GM23338 (cell line): ENCODE data around the gene FBXO34. TPM values are rescaled to one million over a fixed set of nuclear protein-coding genes. Genes with fewer than 3 reads are reported as not detected.

ENCODE experiments used
- ATAC-seq: fragments of 200-7000 bp; cut with Tn5 transposase; 3 replicates; pipeline ENCODE4 v1.9.1; 2020
- DNase-seq: peaks from one replicate; pipeline ENCODE4 v3.0.0-alpha.2; 2015; ENCODE audit warnings: low spot score
- H2AFZ ChIP-seq: fragments of 200-600 bp; sonication (generic); 2 replicates; pipeline ENCODE4 v1.8.0; 2016; ENCODE audit warnings: antibody characterized with exemption, mild to moderate bottlenecking, moderate library complexity
- H3F3A ChIP-seq: fragments of 200-600 bp; sonication (generic); replicated peaks from 2 replicates; pipeline ENCODE4 v1.8.0; 2017; ENCODE audit warnings: antibody characterized with exemption, mixed run types, low read depth
- H3K27ac ChIP-seq: fragments of 200-600 bp; sonication (generic); 2 replicates; pipeline ENCODE4 v1.6.1; 2016; ENCODE audit warnings: low read depth
- H3K27me3 ChIP-seq: fragments of 200-600 bp; sonication (generic); 2 replicates; pipeline ENCODE4 v1.8.0; 2016; ENCODE audit warnings: mild to moderate bottlenecking, mixed run types, moderate library complexity; ENCODE audit not compliant: insufficient read depth
- H3K36me3 ChIP-seq: fragments of 200-600 bp; sonication (generic); 2 replicates; pipeline ENCODE4 v1.8.0; 2016; ENCODE audit warnings: mild to moderate bottlenecking; ENCODE audit not compliant: insufficient read depth
- H3K4me1 ChIP-seq: fragments of 200-600 bp; sonication (generic); 2 replicates; pipeline ENCODE4 v1.8.0; 2016; ENCODE audit warnings: mild to moderate bottlenecking, moderate library complexity; ENCODE audit not compliant: insufficient read depth
- H3K4me2 ChIP-seq: fragments of 200-600 bp; sonication (generic); 2 replicates; pipeline ENCODE4 v1.7.1; 2017; ENCODE audit warnings: mixed run types
- H3K4me3 ChIP-seq: fragments of 200-600 bp; sonication (generic); 2 replicates; pipeline ENCODE4 v1.6.1; 2016; ENCODE audit warnings: mixed run types
- H3K79me2 ChIP-seq: fragments of 200-600 bp; sonication (generic); replicated peaks from 2 replicates; pipeline ENCODE4 v1.8.0; 2017; ENCODE audit warnings: mild to moderate bottlenecking; ENCODE audit not compliant: insufficient read depth
- H3K9me2 ChIP-seq: fragments of 200-600 bp; sonication (generic); 2 replicates; pipeline ENCODE4 v1.8.0; 2017; ENCODE audit not compliant: insufficient read depth
- H4K20me1 ChIP-seq: fragments of 200-600 bp; sonication (generic); replicated peaks from 2 replicates; pipeline ENCODE4 v1.8.0; 2017; ENCODE audit warnings: mild to moderate bottlenecking; ENCODE audit not compliant: insufficient read depth
- H3K27ac Mint-ChIP-seq: 2 replicates; pipeline ENCODE4 v1.8.0; 2020; ENCODE audit warnings: inconsistent platforms, mild to moderate bottlenecking, moderate library complexity, mixed read lengths
- H3K27me3 Mint-ChIP-seq: 3 replicates; pipeline ENCODE4 v1.8.0; 2022; ENCODE audit warnings: low read depth, mild to moderate bottlenecking, moderate library complexity, mixed read lengths, inconsistent platforms; ENCODE audit not compliant: insufficient read depth, poor library complexity
- H3K36me3 Mint-ChIP-seq: 3 replicates; pipeline ENCODE4 v1.8.0; 2021; ENCODE audit warnings: low read depth, mild to moderate bottlenecking, inconsistent platforms, moderate library complexity, mixed read lengths
- H3K4me1 Mint-ChIP-seq: 3 replicates; pipeline ENCODE4 v1.8.0; 2020; ENCODE audit warnings: mild to moderate bottlenecking, inconsistent platforms, mixed read lengths
- H3K4me3 Mint-ChIP-seq: 3 replicates; pipeline ENCODE4 v1.8.0; 2021; ENCODE audit warnings: moderate library complexity, mild to moderate bottlenecking, inconsistent platforms, mixed read lengths
- H3K9me3 Mint-ChIP-seq: 3 replicates; pipeline ENCODE4 v1.8.0; 2020; ENCODE audit warnings: moderate library complexity, mild to moderate bottlenecking, inconsistent platforms, mixed read lengths
- ETS1 ChIP-seq: IDR thresholded peaks from 2 replicates; pipeline ENCODE4 v1.6.1; 2016; ENCODE audit warnings: antibody characterized with exemption
- EZH2phosphoT487 ChIP-seq: fragments of 200-600 bp; sonication (generic); IDR thresholded peaks from one replicate; pipeline ENCODE4 v1.8.1; 2018; ENCODE audit warnings: antibody characterized with exemption; ENCODE audit not compliant: unreplicated experiment
- JUNB ChIP-seq: IDR thresholded peaks from one replicate; pipeline ENCODE4 v1.6.1; 2016; ENCODE audit warnings: antibody characterized with exemption; ENCODE audit not compliant: unreplicated experiment
- NANOG ChIP-seq: IDR thresholded peaks from 2 replicates; pipeline ENCODE4 v1.6.1; 2016; ENCODE audit warnings: antibody characterized with exemption, borderline replicate concordance
- POLR2AphosphoS5 ChIP-seq: IDR thresholded peaks from 2 replicates; pipeline ENCODE4 v1.6.1; 2016; ENCODE audit warnings: antibody characterized with exemption, low read depth
- STAT1 ChIP-seq: IDR thresholded peaks from one replicate; pipeline ENCODE4 v1.6.1; 2016; ENCODE audit warnings: antibody characterized with exemption; ENCODE audit not compliant: unreplicated experiment
- ZNF114 ChIP-seq: fragments of 250-450 bp; sonication (Bioruptor Pico); IDR thresholded peaks from 2 replicates; pipeline ENCODE4 v1.5.0; 2020; ENCODE audit warnings: mild to moderate bottlenecking, moderate library complexity
- ZNF331 ChIP-seq: fragments of 250-450 bp; sonication (Bioruptor Pico); IDR thresholded peaks from 2 replicates; pipeline ENCODE4 v1.5.0; 2020; ENCODE audit warnings: low read depth, mild to moderate bottlenecking, moderate library complexity
- ZNF462 ChIP-seq: fragments of 250-450 bp; sonication (Bioruptor Pico); IDR thresholded peaks from 2 replicates; pipeline ENCODE4 v1.5.0; 2020; ENCODE audit warnings: mild to moderate bottlenecking, moderate library complexity
- polyA plus RNA-seq: library from polyadenylated mRNA; unstranded; fragments of >200 nt; fragmentation: Nextera tagmentation; extraction: Ambion mirVana; gene quantifications from 2 replicates; pipeline ENCODE4 v1.2.1, GENCODE V29; 2016
- total RNA-seq: library from RNA; depleted of rRNA; stranded (reverse); fragments of >200 nt; shearing (Covaris generic); gene quantifications from 2 replicates; pipeline ENCODE4 v1.2.3, GENCODE V29; 2014

The FBXO34 gene
- total and polyA plus RNA-seq, 2 experiments from 2014 or later = 9.4 to 13.4 TPM

GRCh38 chr14:55398679-55399078 is 127.5 kb downstream of the FBXO34 start (continued):
- TF ChIP-seq ZNF462 (CRISPR knock-in tag) (no peak), POLR2AphosphoS5 (no peak), JUNB (no peak), EZH2phosphoT487 (no peak), ZNF114 (CRISPR knock-in tag) (no peak), ETS1 (no peak), NANOG (no peak)

- peaks cover 59% of the 10 kb centered on the region for H3K79me2 ChIP-seq
- Mint-ChIP-seq H3K36me3 (peaks cover 8% of the 10 kb centered on the region; the same call in 2 of the 3 replicates), H3K9me3 (no peaks in the 10 kb centered on the region), H3K27me3 (no peaks in the 10 kb centered on the region), H3K4me1 (no peaks in the 10 kb centered on the region), H3K27ac (no peak overlapping the region), H3K4me3 (no peak overlapping the region)
- no peaks in the 10 kb centered on the region for H3K9me2 ChIP-seq
- H3F3A ChIP-seq = no peaks in the 10 kb centered on the region
- no peak overlapping the region for H3K27ac ChIP-seq
- no peak overlapping the region for H3K4me2 ChIP-seq
- H3K36me3 ChIP-seq = no peaks in the 10 kb centered on the region
- H4K20me1 ChIP-seq = peaks cover 3% of the 10 kb centered on the region
- no peak for ATAC-seq
- H3K27me3 ChIP-seq = no peaks in the 10 kb centered on the region
- H3K4me1 ChIP-seq = no peaks in the 10 kb centered on the region
- H2AFZ ChIP-seq = no peak overlapping the region
- no peak overlapping the region for H3K4me3 ChIP-seq
- DNase-seq = no peak
- no peak for TF ChIP-seq ZNF462 (CRISPR knock-in tag)
- no peak for TF ChIP-seq POLR2AphosphoS5
- TF ChIP-seq ZNF114 (CRISPR knock-in tag) = no peak
- no peak for TF ChIP-seq NANOG
- no peak for TF ChIP-seq STAT1
- TF ChIP-seq JUNB = no peak
- no peak for TF ChIP-seq ZNF331 (CRISPR knock-in tag)
Measured at GRCh38 chr14:55399183-55399582, 128.0 kb downstream of the FBXO34 start.
